ENCODE measurements around the gene TBC1D17. TPM values are rescaled to one million over a fixed set of nuclear protein-coding genes. Genes with fewer than 3 reads are reported as not detected.
A peak's percentile ranks its signal among the peaks of the same experiment; 100 is the strongest.

Gene TBC1D17
- total and polyA plus RNA-seq, 2 of the 13 experiments (the other 11 are each of a cell fraction or from before 2014, with no cell fraction given), result 9.7 to 16.9 TPM

DNA sequence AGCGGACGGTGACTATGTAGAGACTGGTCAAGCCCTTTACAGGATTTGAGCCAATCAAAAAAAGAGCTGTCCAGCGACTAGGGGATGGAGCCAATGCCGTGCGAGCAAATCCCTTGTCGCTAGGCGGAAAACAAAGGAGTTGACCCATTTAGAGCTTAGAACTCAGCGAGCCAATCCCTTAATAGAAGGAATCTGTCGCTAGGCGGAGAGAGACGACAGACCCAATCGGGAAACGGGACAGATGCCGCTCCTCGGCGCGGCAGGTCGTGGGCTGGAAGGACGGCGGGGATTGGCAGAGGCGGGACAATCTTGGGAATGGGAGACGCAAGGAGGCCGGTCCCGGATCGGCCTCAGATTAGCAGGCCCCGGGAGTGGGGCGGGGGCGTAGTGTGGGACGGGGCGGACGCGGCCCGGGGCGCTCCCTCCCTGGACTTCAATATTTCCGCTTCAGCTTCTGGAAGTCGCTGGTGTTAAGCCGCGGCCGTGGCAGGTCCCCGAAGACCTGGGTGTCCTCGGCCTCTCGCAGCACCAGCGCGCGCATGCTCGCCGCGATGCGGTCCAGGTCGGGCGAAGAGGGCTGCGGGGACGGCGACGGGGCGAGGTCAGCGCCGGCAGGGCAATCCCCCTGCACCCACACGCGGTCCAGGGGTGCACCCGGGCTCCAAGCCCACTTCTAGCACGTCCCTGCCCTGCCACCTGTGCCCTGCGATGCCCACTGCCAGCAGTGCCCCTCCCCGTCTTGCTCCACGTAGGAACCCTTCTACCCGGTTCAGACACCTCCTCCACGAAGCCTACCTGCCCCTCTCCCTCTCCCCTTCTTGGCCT is 7.8 kb upstream of the TBC1D17 start (continued):
- TF ChIP-seq LCORL (IDR thresholded peaks at IDR 0.05), result no peak
- 0 out of 2 replicates have a peak, but pooled peaks have one; percentile 43 for TF ChIP-seq LCORL (CRISPR knock-in tag; IDR thresholded peaks at IDR 0.05)
- TF ChIP-seq, protein P1, sequence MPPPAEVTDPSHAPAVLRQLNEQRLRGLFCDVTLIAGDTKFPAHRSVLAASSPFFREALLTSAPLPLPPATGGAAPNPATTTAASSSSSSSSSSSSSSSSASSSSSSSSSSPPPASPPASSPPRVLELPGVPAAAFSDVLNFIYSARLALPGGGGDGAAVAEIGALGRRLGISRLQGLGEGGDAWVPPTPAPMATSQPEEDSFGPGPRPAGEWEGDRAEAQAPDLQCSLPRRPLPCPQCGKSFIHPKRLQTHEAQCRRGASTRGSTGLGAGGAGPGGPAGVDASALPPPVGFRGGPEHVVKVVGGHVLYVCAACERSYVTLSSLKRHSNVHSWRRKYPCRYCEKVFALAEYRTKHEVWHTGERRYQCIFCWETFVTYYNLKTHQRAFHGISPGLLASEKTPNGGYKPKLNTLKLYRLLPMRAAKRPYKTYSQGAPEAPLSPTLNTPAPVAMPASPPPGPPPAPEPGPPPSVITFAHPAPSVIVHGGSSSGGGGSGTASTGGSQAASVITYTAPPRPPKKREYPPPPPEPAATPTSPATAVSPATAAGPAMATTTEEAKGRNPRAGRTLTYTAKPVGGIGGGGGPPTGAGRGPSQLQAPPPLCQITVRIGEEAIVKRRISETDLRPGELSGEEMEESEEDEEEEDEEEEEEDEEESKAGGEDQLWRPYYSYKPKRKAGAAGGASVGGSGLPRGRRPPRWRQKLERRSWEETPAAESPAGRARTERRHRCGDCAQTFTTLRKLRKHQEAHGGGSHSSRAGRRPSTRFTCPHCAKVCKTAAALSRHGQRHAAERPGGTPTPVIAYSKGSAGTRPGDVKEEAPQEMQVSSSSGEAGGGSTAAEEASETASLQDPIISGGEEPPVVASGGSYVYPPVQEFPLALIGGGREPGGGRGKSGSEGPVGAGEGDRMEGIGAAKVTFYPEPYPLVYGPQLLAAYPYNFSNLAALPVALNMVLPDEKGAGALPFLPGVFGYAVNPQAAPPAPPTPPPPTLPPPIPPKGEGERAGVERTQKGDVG (CRISPR knock-in tag; IDR thresholded peaks at IDR 0.05; ENCODE audit: borderline replicate concordance), result no peak
- TF ChIP-seq GABPA (IDR thresholded peaks at IDR 0.05; ENCODE audit: low read depth, low read length), result peak; percentile 19; the same call in 1 of the 2 replicates
- peak; percentile 65 for TF ChIP-seq GABPA (CRISPR knock-in tag; IDR thresholded peaks at IDR 0.05; ENCODE audit: low read depth)
- no peak for TF ChIP-seq HDAC6 (IDR thresholded peaks at IDR 0.05; ENCODE audit: low read depth, low read length)
- TF ChIP-seq POLR2G (IDR thresholded peaks at IDR 0.05; ENCODE audit: low read depth, low read length), result peak; percentile 83
- no peak for TF ChIP-seq ZNF557 (CRISPR knock-in tag; IDR thresholded peaks at IDR 0.05)
- TF ChIP-seq NCOR1 (IDR thresholded peaks at IDR 0.05; ENCODE audit: borderline replicate concordance, low read length), result no peak
- no peak for TF ChIP-seq RARA (CRISPR knock-in tag; IDR thresholded peaks at IDR 0.05)
- peak; percentile 86 for TF ChIP-seq ATF1 (CRISPR knock-in tag; IDR thresholded peaks at IDR 0.05)
- TF ChIP-seq ZNF382 (CRISPR knock-in tag; IDR thresholded peaks at IDR 0.05; ENCODE audit: borderline replicate concordance), result no peak
- TF ChIP-seq, protein P2, sequence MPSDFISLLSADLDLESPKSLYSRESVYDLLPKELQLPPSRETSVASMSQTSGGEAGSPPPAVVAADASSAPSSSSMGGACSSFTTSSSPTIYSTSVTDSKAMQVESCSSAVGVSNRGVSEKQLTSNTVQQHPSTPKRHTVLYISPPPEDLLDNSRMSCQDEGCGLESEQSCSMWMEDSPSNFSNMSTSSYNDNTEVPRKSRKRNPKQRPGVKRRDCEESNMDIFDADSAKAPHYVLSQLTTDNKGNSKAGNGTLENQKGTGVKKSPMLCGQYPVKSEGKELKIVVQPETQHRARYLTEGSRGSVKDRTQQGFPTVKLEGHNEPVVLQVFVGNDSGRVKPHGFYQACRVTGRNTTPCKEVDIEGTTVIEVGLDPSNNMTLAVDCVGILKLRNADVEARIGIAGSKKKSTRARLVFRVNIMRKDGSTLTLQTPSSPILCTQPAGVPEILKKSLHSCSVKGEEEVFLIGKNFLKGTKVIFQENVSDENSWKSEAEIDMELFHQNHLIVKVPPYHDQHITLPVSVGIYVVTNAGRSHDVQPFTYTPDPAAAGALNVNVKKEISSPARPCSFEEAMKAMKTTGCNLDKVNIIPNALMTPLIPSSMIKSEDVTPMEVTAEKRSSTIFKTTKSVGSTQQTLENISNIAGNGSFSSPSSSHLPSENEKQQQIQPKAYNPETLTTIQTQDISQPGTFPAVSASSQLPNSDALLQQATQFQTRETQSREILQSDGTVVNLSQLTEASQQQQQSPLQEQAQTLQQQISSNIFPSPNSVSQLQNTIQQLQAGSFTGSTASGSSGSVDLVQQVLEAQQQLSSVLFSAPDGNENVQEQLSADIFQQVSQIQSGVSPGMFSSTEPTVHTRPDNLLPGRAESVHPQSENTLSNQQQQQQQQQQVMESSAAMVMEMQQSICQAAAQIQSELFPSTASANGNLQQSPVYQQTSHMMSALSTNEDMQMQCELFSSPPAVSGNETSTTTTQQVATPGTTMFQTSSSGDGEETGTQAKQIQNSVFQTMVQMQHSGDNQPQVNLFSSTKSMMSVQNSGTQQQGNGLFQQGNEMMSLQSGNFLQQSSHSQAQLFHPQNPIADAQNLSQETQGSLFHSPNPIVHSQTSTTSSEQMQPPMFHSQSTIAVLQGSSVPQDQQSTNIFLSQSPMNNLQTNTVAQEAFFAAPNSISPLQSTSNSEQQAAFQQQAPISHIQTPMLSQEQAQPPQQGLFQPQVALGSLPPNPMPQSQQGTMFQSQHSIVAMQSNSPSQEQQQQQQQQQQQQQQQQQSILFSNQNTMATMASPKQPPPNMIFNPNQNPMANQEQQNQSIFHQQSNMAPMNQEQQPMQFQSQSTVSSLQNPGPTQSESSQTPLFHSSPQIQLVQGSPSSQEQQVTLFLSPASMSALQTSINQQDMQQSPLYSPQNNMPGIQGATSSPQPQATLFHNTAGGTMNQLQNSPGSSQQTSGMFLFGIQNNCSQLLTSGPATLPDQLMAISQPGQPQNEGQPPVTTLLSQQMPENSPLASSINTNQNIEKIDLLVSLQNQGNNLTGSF (CRISPR knock-in tag; IDR thresholded peaks at IDR 0.05), result no peak
- TF ChIP-seq, protein P3, sequence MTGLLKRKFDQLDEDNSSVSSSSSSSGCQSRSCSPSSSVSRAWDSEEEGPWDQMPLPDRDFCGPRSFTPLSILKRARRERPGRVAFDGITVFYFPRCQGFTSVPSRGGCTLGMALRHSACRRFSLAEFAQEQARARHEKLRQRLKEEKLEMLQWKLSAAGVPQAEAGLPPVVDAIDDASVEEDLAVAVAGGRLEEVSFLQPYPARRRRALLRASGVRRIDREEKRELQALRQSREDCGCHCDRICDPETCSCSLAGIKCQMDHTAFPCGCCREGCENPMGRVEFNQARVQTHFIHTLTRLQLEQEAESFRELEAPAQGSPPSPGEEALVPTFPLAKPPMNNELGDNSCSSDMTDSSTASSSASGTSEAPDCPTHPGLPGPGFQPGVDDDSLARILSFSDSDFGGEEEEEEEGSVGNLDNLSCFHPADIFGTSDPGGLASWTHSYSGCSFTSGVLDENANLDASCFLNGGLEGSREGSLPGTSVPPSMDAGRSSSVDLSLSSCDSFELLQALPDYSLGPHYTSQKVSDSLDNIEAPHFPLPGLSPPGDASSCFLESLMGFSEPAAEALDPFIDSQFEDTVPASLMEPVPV (CRISPR knock-in tag; IDR thresholded peaks at IDR 0.05), result 0 out of 2 replicates have a peak, but pooled peaks have one; percentile 25
- TF ChIP-seq NFYC (CRISPR knock-in tag; IDR thresholded peaks at IDR 0.05), result peak; percentile 94
- TF ChIP-seq SALL2 (CRISPR knock-in tag; IDR thresholded peaks at IDR 0.05), result no peak; the same call in 1 of the 2 replicates
- TF ChIP-seq TP53 (CRISPR knock-in tag; conservative IDR thresholded peaks at IDR 0.05), result no peak
- TF ChIP-seq, protein P4, sequence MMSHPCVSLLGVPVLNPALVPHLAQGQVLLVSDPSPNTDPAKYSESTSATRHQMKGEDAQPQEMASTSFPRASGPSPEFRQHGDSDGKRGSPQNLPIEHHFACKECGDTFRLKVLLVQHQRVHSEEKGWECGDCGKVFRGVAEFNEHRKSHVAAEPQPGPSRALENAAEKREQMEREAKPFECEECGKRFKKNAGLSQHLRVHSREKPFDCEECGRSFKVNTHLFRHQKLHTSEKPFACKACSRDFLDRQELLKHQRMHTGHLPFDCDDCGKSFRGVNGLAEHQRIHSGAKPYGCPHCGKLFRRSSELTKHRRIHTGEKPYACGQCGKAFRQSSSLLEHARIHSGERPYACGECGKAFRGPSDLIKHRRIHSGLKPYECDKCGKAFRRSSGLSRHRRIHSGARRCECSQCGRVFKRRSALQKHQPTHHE (CRISPR knock-in tag; IDR thresholded peaks at IDR 0.05; ENCODE audit: borderline replicate concordance), result no peak
